Stomach (tissue), 4 donors: ENCODE data around the gene KCNE4.

ENCODE experiments used
- POLR2A ChIP-seq, 4 donors: fragments of 450-650 bp; IDR thresholded peaks; one replicate each; pipeline ENCODE4 v1.6.1; 2016; ENCODE audit warnings: antibody characterized with exemption in 4 of 4, control low read depth in 2 of 4, mild to moderate bottlenecking in 1 of 4, moderate library complexity in 1 of 4
- TF ChIP-seq, protein P1 (sequence below), 7 experiments: fragments of 450-650 bp in 4 of 7; fragments of 200-600 bp in 3 of 7; sonication (generic) in 3 of 7; IDR thresholded peaks; one replicate each; pipeline ENCODE4 v1.5.1; 2016 to 2019; ENCODE audit warnings: antibody characterized with exemption in 7 of 7, control low read depth in 2 of 7, mild to moderate bottlenecking in 1 of 7

DNA sequence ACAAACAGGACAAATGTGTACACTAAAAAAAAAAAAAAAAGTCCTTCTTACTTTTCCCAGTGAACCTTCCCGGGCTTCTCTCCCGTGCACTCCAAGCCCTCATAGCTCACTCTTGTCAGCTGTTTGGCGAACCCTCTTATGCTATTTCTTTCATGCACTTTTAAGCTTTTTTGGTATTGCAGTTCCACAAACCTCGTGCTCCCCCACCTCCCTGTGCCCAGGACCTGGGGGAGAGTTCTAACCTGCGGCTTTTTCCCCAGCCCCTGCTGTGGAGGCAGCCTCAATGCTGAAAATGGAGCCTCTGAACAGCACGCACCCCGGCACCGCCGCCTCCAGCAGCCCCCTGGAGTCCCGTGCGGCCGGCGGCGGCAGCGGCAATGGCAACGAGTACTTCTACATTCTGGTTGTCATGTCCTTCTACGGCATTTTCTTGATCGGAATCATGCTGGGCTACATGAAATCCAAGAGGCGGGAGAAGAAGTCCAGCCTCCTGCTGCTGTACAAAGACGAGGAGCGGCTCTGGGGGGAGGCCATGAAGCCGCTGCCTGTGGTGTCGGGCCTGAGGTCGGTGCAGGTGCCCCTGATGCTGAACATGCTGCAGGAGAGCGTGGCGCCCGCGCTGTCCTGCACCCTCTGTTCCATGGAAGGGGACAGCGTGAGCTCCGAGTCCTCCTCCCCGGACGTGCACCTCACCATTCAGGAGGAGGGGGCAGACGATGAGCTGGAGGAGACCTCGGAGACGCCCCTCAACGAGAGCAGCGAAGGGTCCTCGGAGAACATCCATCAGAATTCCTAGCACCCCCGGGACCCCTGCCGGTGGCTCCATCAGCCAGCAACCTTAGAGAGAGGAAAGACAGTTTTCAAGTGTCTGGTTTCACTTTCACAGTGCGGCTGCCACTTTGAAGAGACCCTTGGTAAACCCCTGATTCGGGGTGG lies 826 bp downstream of the KCNE4 start:
- TF ChIP-seq, protein P1, sequence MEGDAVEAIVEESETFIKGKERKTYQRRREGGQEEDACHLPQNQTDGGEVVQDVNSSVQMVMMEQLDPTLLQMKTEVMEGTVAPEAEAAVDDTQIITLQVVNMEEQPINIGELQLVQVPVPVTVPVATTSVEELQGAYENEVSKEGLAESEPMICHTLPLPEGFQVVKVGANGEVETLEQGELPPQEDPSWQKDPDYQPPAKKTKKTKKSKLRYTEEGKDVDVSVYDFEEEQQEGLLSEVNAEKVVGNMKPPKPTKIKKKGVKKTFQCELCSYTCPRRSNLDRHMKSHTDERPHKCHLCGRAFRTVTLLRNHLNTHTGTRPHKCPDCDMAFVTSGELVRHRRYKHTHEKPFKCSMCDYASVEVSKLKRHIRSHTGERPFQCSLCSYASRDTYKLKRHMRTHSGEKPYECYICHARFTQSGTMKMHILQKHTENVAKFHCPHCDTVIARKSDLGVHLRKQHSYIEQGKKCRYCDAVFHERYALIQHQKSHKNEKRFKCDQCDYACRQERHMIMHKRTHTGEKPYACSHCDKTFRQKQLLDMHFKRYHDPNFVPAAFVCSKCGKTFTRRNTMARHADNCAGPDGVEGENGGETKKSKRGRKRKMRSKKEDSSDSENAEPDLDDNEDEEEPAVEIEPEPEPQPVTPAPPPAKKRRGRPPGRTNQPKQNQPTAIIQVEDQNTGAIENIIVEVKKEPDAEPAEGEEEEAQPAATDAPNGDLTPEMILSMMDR (IDR thresholded peaks at IDR 0.05): no peak
- no peak for TF ChIP-seq POLR2A (IDR thresholded peaks at IDR 0.05)
